C1 segment of cervical spinal cord (tissue), 14 donors: ENCODE data around the gene JMJD1C.
"Not testable (repeated sequence)": the region's sequence is repeated elsewhere in the genome, so short reads cannot be mapped to it uniquely, and the experiment has no call there.

Experiments used
- DNase-seq, 14 donors: peaks; one replicate each; lab custom pipeline; 2025; lab: John Stamatoyannopoulos, UW

The JMJD1C gene

GRCh38 chr10:63364918-63365317, 100.9 kb downstream of the JMJD1C start:
- no peak for DNase-seq

- no peak for DNase-seq
Observed at GRCh38 chr10:63363951-63364350, 101.8 kb downstream of the JMJD1C start.

- DNase-seq = no peak
Observed at GRCh38 chr10:63355682-63356081, 110.1 kb downstream of the JMJD1C start.

- DNase-seq = no peak
Observed at GRCh38 chr10:63352976-63353375, 112.8 kb downstream of the JMJD1C start.

- no peak for DNase-seq
Observed at GRCh38 chr10:63348245-63348850, 117.4 kb downstream of the JMJD1C start.

- DNase-seq = no peak
Observed at GRCh38 chr10:63346015-63346441, 119.7 kb downstream of the JMJD1C start.

GRCh38 chr10:63344269-63344668, 121.5 kb downstream of the JMJD1C start:
- DNase-seq = no peak

- DNase-seq = no peak
Observed at GRCh38 chr10:63343476-63343875, 122.3 kb downstream of the JMJD1C start.

- DNase-seq = not testable (repeated sequence)
Observed at GRCh38 chr10:63339640-63340039, 126.1 kb downstream of the JMJD1C start.

GRCh38 chr10:63337455-63338251, 128.1 kb downstream of the JMJD1C start:
- DNase-seq = no peak

GRCh38 chr10:63331586-63331985, 134.2 kb downstream of the JMJD1C start:
- no peak for DNase-seq

- DNase-seq = no peak
Observed at GRCh38 chr10:63324495-63324854, 141.3 kb downstream of the JMJD1C start.

- DNase-seq = no peak
Observed at GRCh38 chr10:63323701-63324494, 141.9 kb downstream of the JMJD1C start.

GRCh38 chr10:63320683-63321082, 145.1 kb downstream of the JMJD1C start:
- no peak for DNase-seq

GRCh38 chr10:63319231-63319630, 146.5 kb downstream of the JMJD1C start:
- no peak for DNase-seq

- no peak for DNase-seq
Observed at GRCh38 chr10:63318491-63318890, 147.3 kb downstream of the JMJD1C start.

GRCh38 chr10:63314020-63314419, 151.8 kb downstream of the JMJD1C start:
- no peak for DNase-seq

GRCh38 chr10:63313066-63313717, 152.6 kb downstream of the JMJD1C start:
- no peak for DNase-seq

GRCh38 chr10:63308628-63309027, 157.1 kb downstream of the JMJD1C start:
- DNase-seq = no peak

GRCh38 chr10:63304146-63304545, 161.6 kb downstream of the JMJD1C start:
- DNase-seq = no peak

- DNase-seq = no peak
Observed at GRCh38 chr10:63300801-63301200, 165.0 kb downstream of the JMJD1C start.

- DNase-seq = peak in 1 of 14 donors; percentile 3
Observed at GRCh38 chr10:63297941-63298340, 167.8 kb downstream of the JMJD1C start.
